HG02798 (cell line): ENCODE measurements around the gene SENP1.

Source experiments
- ATAC-seq: cut with Tn5 transposase; IDR thresholded peaks from one replicate; pipeline ENCODE4 v1.9.1; 2021; ENCODE audit warnings: mild to moderate bottlenecking; ENCODE audit not compliant: unreplicated experiment, poor library complexity

The SENP1 gene

DNA sequence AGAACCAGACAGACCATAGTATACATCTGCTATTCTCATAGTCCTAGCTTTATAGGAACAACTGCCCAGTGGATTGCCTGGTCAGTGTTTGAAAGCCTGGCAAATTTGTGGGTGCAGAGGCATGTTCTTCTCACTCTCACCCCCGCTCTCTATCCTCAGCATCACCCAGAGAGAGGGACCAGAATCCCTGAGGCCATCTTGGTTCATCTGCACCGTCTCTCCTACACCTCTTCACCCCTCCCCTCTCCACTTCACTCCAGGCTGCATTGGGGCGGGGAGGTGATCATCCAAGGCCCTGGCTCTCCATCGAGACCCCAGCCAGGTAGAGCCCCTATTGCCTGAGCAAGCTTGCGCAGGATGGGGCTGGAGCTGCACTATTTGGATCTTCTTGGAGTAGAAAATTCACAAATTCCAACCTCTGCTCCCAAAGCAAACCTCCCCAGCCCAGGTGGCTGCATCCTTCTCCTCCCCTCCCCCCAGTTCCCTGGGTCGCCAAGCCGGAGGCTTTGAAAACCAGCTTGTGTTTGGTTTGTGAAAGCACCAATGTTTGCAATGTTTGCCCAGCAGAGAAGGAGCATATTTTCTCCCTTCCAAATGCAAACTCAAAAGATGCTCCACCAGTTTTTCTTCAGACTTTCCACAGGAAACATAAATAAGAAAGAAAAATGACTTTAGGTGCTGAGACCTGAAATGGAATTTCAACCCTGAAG, 83.0 kb downstream of the SENP1 start:
- ATAC-seq = no peak

DNA sequence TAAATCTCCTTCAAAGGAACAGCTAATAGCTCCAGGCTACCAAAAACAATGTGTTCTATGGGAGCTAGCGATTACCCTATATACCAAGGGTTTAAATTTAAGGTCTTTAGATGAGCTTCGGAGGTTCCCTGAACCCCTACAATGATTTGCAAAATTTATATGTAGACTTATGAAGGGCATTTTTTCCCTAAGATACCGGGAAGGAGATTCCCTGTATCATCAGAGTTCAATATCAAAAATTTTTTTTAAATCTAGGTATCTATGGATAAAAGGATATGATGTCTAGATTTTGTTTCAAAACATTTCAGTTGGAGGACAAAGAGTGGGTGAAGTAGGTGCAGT, 83.7 kb downstream of the SENP1 start:
- ATAC-seq = no peak

DNA sequence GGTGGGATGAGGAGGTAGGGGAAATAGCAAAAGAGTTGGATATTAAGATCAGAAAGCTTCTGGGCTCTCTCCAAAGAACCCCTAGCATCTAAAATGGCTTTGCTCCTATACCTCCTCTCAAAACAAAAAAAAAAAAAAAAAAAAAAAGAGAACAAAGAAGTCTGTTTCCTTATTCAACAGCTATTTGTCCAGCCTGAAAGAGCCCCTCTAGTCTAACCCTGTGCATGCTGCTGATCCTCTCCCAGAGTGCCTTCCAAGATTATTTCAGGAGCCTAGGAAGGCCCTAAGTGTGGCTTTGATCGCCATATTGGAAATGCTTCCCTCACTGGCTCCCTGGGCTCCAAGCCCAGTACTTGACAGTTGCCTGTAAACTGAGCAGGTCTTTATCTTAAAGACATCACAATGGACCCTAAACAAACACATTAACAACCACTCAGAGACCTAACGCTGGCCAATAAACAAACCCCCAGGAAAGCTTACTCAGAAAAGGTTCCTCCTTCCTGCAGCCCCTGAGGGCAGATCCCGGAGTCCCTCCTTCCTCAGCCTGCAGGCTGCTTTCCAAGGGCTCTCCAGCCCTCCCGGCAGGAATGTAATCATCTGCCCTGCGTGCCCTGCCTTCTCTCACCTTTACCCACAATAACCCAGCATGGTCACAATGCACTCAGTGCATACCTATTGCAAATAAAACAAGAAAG, 84.2 kb downstream of the SENP1 start:
- ATAC-seq = no peak

DNA sequence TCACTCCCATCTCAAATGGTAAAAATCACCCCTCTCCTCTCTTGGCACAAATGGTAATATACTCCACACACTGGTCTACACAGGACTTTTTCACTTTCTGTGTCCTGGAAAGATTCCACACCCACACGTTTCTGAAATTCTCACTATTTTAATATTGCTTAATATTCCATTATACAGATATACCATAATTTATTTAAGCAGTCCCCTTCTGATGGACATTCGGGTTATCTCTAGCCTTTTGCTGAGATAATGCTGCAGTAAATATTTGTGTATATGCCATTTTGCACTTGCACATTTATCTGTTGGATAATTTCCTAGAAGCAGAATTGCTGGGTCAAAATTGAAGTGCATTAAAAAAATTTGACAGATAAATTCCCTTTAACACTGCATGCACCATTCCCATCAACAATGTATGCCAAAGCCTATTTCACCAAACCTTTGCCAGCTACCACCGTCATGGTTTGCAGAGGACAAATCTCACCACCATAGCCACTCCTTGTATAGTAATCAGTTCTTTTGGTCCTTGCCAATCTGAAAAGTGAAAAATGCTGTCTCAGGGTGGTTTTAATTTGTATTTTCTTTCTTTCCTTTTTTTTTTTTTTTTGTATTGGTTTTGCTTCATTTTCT, 86.1 kb downstream of the SENP1 start:
- ATAC-seq = no peak

DNA sequence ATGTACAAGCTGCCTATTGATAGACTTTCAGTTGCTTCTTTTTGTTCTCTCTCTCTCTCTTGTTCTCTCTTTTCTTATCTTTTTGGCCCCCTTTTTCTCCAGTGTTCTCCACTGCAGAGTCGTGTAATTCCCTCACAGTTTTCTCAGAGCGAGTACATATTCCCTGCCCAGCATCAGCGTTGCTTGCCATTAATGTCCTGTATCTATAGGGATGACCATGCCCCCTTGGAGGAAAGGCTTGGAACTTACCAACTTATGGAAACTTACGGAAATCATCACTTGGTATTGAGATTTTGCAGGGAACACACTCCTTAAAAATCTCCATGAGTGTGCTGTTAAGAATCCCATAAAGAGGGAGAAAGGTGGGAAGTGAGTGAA, 87.3 kb downstream of the SENP1 start:
- no peak for ATAC-seq

DNA sequence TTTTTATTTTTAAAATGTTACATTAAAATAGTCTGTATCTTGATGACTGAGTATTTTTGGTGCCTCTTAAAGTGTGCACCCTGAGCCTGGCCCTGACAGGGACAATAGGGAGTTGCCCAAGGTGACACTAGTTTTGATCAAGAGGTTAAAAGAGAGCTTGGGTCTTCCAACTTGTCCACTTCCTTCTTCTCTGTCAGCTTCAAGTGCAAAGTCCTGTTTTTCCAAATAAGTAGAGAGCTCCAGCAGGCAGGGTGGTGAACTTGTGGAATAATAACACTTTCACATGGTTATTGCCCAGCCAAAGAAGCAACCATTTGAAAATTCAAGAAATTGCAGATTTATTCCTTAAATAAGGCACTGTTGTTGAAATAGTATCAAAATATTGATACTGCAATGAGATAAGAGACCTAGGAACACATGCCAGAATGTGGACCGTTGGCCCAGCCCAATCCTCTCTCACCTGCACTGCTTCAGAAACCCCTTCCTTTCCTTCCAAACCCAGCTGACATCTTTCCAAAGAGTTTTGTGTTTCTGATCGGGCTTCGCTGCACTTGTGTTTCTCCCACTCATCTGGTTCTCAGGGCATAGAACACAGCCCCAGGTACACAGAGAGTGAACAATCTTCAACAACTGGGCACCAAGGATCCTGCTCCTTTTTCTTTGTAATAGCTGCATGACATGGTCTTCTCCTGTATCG, 87.8 kb downstream of the SENP1 start:
- no peak for ATAC-seq

DNA sequence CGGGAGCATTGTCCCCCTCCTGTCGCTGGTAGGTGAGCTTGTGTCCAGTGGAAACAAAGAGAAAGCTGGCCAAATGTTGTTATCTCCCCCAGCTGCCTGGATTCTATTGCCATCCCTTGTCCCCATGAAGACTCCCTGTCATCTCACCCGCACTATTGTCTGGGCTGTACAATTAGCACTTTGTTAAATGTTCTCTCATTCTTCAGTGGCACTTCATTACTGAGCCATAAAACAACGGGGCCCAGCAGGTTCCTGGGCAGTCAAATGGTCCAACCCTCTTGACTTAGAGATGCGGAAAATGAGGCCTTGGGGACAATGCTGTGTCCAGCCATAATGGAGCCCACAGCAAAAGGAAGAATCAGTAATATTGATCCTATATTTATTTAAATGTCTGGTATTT, 88.4 kb downstream of the SENP1 start:
- ATAC-seq = no peak

DNA sequence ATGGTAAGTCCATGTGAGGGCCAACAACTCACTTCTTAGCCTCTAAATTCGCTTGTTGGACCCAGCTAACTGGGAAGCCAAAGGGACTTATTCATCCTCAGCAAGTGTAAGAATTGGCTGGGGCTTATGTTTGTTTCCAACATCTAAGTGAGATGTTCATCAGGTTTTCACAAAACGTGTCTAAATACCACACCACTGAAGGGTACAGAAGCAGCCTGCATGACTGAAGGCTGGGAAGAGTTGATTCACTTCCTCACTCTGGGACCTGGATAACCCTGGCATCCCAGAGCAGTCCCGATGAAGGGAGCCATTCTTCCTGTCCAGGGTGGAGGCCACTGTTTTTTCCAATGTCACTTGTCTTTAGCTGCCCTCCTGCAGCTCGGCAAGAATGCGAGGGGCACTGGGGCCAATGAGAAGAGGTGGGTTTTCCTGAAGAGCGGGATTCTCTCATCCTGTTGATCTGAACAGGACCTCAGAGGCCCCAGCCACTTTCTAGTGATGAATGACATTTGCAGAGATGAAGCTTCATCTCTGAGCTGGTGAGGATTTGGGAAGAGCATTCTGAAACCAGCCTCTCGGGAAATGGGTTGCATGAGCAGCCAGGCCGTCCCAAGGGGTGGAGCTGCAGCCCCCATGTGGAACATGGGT, 89.4 kb downstream of the SENP1 start:
- ATAC-seq = no peak

DNA sequence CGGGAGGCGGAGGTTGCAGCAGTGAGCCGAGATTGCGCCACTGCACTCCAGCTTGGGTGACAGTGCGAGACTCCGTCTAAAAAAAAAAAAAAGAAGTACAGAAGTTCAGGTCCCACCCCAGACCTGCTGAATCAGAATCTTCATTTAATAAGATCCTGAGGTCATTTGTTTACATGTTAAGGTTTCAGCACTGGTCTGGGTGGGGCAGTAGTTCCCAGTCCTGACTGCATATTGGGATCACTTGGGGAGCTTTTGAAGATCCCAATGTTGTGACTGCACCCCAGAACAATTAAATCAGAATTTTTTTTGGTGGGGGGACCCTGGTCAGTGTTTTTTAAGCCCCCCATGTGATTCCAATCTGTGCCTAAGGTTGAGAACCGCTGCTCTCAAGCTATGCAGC, 89.9 kb downstream of the SENP1 start:
- no peak for ATAC-seq

DNA sequence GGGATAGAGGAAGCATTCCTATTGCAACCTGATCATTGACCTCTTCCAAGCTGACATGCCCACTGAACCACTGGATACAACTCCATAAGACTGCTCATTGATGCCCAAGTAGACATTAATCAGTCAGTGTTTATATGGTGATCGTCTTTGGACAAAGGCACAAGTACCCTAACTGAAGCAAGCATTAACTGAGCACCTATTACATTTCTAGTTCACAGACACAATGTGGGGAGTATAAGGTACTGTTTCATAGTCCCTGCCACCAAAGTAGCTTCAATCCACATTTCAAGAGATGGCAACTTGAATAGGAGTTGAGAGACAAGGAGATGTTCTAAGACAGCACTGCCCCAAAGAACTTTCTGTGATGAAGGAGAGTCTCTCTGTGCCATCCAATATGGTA, 90.8 kb downstream of the SENP1 start:
- ATAC-seq = no peak

DNA sequence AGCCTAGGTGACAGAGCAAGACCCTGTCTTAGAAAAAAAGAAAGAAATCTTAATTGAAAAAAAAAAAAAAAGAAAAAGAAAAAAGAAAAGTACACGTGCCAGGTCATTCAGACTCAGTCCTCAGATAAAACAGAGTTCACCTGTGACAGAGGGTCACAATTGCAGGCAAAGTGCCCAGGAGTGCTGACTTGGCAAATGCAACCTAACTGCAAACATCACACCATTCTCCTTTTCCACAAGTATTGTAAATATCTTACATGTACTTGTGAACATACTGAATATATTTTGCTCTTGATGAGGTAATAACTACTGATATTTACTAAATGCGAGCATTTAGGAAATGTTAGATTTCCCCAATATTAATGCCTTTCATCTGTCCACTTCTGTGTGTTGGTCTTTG, 92.6 kb downstream of the SENP1 start:
- ATAC-seq = no peak

DNA sequence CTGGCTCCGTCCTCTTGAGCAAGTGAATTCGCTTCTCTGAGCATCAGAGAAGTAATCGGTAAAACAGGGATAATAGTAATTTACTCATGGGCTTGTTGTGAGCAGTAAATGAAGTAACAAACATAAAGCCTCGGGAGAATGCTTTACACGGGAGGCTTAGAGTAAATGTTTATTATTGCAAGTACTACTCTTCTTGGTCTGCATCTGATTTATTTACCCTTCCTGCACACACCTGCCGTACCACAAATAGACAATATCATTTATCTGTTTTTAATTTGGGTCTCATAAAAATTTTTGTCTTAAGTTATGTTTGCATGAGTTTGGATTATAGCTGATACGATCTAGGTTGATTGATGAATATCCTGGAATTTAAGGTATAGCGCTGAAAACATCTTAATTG, 93.8 kb downstream of the SENP1 start:
- ATAC-seq = no peak

DNA sequence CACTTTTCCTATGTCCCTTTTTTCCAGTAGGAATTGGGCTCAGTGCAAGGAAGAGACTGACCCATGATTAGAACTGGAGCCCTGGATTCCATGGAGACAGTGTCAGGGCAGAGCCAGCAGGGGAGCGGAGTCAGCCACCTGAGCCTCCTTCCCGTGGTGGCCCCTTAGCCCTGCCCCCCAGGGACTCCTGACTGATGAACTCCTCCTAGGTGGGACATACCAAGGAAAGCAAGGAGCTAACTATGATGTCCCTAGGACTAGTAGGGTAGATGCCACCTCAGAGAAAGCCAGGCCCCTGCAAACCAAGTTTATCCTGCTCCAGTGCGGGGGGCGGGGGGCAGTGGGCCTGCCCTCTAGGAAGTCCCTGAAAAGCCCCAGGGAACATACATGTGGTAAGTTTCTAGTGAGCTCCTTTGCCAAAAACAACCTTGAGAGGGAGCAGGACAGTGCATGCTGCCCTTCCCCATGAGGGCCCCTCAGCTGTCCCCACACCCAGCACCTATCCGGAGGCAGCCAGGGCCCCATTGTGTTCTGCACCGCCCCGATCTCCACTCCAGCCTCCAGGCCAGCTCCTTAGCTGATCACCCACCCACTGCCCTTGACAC, 95.4 kb downstream of the SENP1 start:
- ATAC-seq = no peak

DNA sequence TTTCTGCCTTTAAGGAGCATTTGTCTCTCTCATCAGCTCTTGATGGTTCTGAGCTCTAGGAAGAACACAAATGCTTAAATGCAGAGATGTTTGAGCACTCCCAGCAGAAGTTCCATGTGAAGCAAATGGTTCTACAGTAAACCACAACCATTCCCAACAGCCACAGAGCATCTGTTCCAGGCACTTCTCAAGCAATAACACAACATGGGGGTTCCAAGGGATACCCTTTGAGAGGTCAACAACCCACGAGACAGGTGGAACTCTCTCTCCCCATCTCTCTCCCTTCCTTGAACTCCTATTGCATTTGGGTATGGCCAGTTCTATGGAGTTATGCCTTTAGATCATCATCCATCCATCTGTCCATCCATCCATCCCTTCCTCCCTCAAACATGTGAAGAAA, 96.4 kb downstream of the SENP1 start:
- no peak for ATAC-seq

DNA sequence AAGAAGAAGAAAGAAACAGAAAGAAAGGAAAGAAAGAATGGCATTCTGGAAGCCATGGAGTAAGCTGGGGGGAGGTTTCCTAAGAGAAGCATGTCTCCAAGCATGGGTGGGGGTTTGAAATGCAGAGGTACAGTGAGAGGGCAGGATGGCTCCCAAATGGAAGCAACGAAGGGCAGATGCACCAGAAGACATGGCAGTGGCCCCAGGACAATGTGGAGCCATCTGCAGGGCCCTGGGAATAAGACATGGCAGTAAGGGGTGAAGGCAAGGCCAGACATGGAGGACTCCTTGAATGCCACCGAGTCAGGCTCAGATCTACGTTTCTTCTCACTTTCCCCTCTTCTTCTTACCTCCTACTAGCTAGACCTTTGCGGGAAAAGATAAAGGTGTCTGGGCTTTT, 96.9 kb downstream of the SENP1 start:
- no peak for ATAC-seq

DNA sequence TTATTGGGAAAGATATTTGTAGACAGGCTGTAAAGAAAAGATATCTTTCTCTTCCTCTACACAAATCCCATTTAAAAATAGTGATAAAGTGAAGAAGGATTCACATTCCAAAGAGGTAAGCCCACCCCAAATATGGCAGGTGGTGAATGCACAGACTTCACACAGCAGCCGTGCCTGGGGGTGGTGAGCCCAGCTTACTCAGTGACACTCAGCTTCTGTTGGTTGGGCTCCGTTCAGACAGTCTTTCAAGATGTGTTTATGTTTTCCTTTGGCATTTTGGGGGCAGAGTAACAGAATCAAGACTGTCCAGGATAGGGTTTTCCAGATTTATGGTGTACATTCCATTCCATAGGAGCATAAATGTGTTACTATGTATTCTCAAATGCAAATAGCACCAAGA, 97.5 kb downstream of the SENP1 start:
- no peak for ATAC-seq

DNA sequence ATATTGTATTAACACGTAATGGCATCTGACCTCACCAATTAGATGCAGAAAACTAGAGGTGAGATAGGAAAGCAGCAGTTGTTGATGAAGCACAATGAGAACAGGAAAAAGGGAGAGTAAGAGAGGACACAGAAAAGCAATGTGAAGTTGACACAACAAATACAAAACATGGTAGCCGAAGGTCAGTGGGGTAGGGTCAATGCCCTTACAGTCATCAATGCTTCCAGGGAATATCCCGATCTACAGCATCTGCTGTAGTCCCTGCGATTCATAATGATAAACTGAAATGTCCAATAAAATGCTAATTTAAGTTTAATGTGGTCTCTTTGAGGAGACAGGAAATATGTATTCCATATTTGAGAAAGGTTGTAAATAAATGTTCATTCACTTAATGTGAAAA, 98.7 kb downstream of the SENP1 start:
- no peak for ATAC-seq

DNA sequence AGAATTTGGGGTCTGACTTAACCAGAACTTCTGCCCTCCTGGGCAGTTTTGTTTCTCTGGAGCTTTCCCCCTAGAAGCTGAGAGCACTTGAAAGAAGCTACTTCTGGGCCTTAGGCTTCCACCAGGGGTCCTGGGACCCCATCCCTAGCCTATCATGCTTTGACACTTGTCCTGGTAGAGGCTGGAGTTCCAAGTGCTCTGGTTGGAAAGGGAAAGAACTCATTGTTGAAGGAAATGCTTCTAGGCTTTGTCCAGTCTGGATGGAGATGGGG, 100.2 kb downstream of the SENP1 start:
- no peak for ATAC-seq

DNA sequence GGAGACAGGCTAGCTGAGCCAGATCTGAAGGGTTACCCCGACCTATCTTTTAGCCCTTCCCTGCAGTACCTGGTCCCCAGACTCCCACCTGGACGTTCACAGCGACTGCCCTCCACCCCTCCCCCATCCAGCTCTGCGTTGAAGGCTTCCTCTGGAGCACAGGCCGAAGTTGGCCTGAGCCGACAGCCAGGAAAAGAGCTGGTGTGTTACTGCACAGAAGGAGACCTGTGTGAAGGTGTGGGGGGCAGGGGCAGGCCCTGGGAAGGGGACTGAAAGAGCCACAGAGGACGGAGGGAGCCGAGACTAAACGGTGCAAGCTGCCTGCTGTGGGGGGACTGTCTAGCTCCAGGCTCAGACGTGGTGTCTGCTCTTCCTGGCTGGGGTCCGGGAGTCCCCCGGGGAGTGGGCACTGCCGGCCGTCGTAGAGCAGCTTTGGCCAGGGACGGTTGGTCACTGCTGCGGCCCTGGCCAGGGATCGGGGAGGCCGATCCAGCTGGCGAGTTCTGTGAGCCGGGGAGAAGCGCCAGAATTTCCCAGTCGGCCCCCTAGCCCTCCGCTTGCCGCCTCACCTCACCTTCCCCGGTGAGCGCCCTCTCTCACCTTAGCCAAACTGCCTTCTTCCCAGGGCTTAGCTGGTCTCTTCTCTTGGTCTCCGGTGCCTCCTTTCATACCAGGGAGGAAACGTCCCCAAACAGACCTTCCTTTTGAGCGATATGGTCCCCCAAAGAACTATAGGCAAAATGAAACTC, 100.7 kb downstream of the SENP1 start:
- ATAC-seq = no peak
